Endothelial cell of umbilical vein (primary cell): ENCODE data around the gene FRYL. TPM values are rescaled to one million over a fixed set of nuclear protein-coding genes. Genes with fewer than 3 reads are reported as not detected.

ENCODE experiments used
- BruUV-seq: library from RNA; stranded (reverse); fragments of 400-500 nt; replicated peaks from 2 replicates; lab custom pipeline; 2021; lab: Mats Ljungman, UMichigan
- CTCF ChIA-PET: fragments of 300-600, 350-600 bp; sonication (Branson Sonifier 250); formaldehyde crosslinking; loops from one replicate; lab custom pipeline; 2021; ENCODE audit warnings: antibody characterized with exemption, inconsistent platforms; lab: Charles Lee
- POLR2A ChIA-PET: fragments of 300-600, 350-600 bp; sonication (Branson Sonifier 250); formaldehyde crosslinking; loops from one replicate; lab custom pipeline; 2021; ENCODE audit warnings: antibody characterized with exemption, inconsistent platforms; lab: Charles Lee
- DNase-seq: peaks from one replicate; pipeline ENCODE4 v3.0.0-alpha.2; 2011; ENCODE audit warnings: low read depth, low spot score
- FAIRE-seq: peaks from 2 replicates; lab custom pipeline; 2011; peaks lifted over from hg19 to GRCh38; lab: Jason Lieb, UNC
- H2AFZ ChIP-seq: 2 replicates; pipeline ENCODE4 v1.6.0; 2012; ENCODE audit warnings: low read depth, low read length, control low read depth, inconsistent platforms
- H3K27ac ChIP-seq: 2 replicates; pipeline ENCODE4 v1.5.1; 2011; ENCODE audit warnings: low read depth, mild to moderate bottlenecking, control low read depth, low read length, moderate library complexity; ENCODE audit not compliant: insufficient read depth
- H3K27me3 ChIP-seq, 2 experiments: 2 replicates each; pipeline versions ENCODE4 v1.6.0 to v1.6.1; 2011; ENCODE audit warnings: low read length in 2 of 2, mixed read lengths in 1 of 2; ENCODE audit not compliant: control insufficient read depth in 2 of 2, insufficient read depth in 2 of 2
- H3K36me3 ChIP-seq, 2 experiments: 2 replicates in 1 of 2; 3 replicates in 1 of 2; pipeline ENCODE4 v1.5.1; 2011; ENCODE audit warnings: low read length in 2 of 2, mild to moderate bottlenecking in 1 of 2, moderate library complexity in 1 of 2; ENCODE audit not compliant: control insufficient read depth in 2 of 2, insufficient read depth in 2 of 2; ENCODE audit errors: extremely low read depth in 1 of 2
- H3K4me1 ChIP-seq: 3 replicates; pipeline ENCODE4 v1.5.1; 2011; ENCODE audit warnings: mild to moderate bottlenecking, low read length; ENCODE audit not compliant: control insufficient read depth, insufficient read depth; ENCODE audit errors: extremely low read depth
- H3K4me2 ChIP-seq: 2 replicates; pipeline ENCODE4 v1.6.1; 2011; ENCODE audit warnings: low read length, control low read depth, mixed read lengths; ENCODE audit not compliant: insufficient read depth
- H3K4me3 ChIP-seq, 3 experiments: fragments of 200-600 bp in 1 of 3; sonication (generic), shearing (Covaris generic) in 1 of 3; replicated peaks in 1 of 3; 2 replicates each; pipeline ENCODE4 v1.5.1; 2011 to 2016; ENCODE audit warnings: control low read depth in 3 of 3, low read length in 3 of 3, mild to moderate bottlenecking in 2 of 3, inconsistent platforms in 1 of 3, low read depth in 1 of 3, moderate library complexity in 1 of 3; ENCODE audit not compliant: insufficient read depth in 1 of 3
- H3K79me2 ChIP-seq: 2 replicates; pipeline ENCODE4 v1.6.0; 2012; ENCODE audit warnings: low read length, inconsistent platforms; ENCODE audit not compliant: control insufficient read depth, insufficient read depth
- H3K9ac ChIP-seq: replicated peaks from 2 replicates; pipeline ENCODE3; 2011; ENCODE audit warnings: low read length, control low read depth; ENCODE audit not compliant: insufficient read depth; ENCODE audit errors: extremely low read depth
- H3K9me1 ChIP-seq: replicated peaks from 3 replicates; pipeline ENCODE4 v1.6.0; 2011; ENCODE audit warnings: mild to moderate bottlenecking, low read length; ENCODE audit not compliant: control insufficient read depth, insufficient read depth; ENCODE audit errors: extremely low read depth
- H3K9me3 ChIP-seq: replicated peaks from 2 replicates; pipeline ENCODE4 v1.5.1; 2012; ENCODE audit warnings: low read length, inconsistent platforms; ENCODE audit not compliant: control insufficient read depth, insufficient read depth
- H4K20me1 ChIP-seq: replicated peaks from 2 replicates; pipeline ENCODE3; 2011; ENCODE audit warnings: mild to moderate bottlenecking, low read length; ENCODE audit not compliant: control insufficient read depth, insufficient read depth; ENCODE audit errors: extremely low read depth
- CTCF ChIP-seq, 2 donors: IDR thresholded peaks; 1 replicate in 1 of 2; 2 replicates in 1 of 2; pipeline ENCODE4 v1.5.1; 2011; ENCODE audit warnings: low read length in 2 of 2, mild to moderate bottlenecking in 2 of 2, moderate library complexity in 2 of 2, control low read depth in 1 of 2, inconsistent platforms in 1 of 2, low read depth in 1 of 2; ENCODE audit not compliant: insufficient read depth in 1 of 2; ENCODE audit errors: extremely low read depth in 1 of 2
- EZH2 ChIP-seq: IDR thresholded peaks from 2 replicates; pipeline ENCODE4 v1.6.1; 2012; ENCODE audit warnings: borderline replicate concordance, low read depth, mild to moderate bottlenecking, moderate library complexity, low read length, inconsistent platforms; ENCODE audit not compliant: severe bottlenecking
- FOS ChIP-seq: IDR thresholded peaks from 2 replicates; pipeline ENCODE4 v1.6.1; 2011; ENCODE audit warnings: mild to moderate bottlenecking, low read length, moderate library complexity, borderline replicate concordance; ENCODE audit not compliant: insufficient read depth
- GATA2 ChIP-seq: IDR thresholded peaks from 2 replicates; pipeline ENCODE4 v1.7.0; 2011; ENCODE audit warnings: low read depth, mild to moderate bottlenecking, moderate library complexity, mixed read lengths, low read length; ENCODE audit not compliant: insufficient read length, insufficient read depth
- JUN ChIP-seq: IDR thresholded peaks from 2 replicates; pipeline ENCODE4 v1.6.1; 2011; ENCODE audit warnings: borderline replicate concordance, low read depth; ENCODE audit not compliant: insufficient read length, insufficient read depth
- MAX ChIP-seq: IDR thresholded peaks from 2 replicates; pipeline ENCODE4 v1.6.1; 2011; ENCODE audit not compliant: insufficient read depth, insufficient read length
- MYC ChIP-seq: IDR thresholded peaks from one replicate; pipeline ENCODE4 v1.6.1; 2011; ENCODE audit warnings: mild to moderate bottlenecking, low read depth, low read length
- POLR2A ChIP-seq: IDR thresholded peaks from 2 replicates; pipeline ENCODE4 v1.6.1; 2012; ENCODE audit warnings: low read depth, mild to moderate bottlenecking, control low read depth, low read length
- POLR2AphosphoS5 ChIP-seq: IDR thresholded peaks from 2 replicates; pipeline ENCODE4 v1.6.1; 2012; ENCODE audit warnings: low read depth, mild to moderate bottlenecking, control low read depth, low read length, moderate library complexity; ENCODE audit not compliant: insufficient read depth
- dilution Hi-C: fragments of 300-500 bp; cut with MboI; formaldehyde crosslinking; loops from one replicate; pipeline ENCODE4 v1.15.0; 2019; ENCODE audit warnings: low sequenced_read_pairs; ENCODE audit not compliant: extremely low pct_ligation_motif_present
- intact Hi-C: fragments of 100-400 bp; cut with micrococcal nuclease; formaldehyde crosslinking; loops from one replicate; pipeline ENCODE4 v1.10.0; 2022
- polyA plus RNA-seq, 4 experiments: library from polyadenylated mRNA; depleted of rRNA in 3 of 4; stranded (reverse) in 3 of 4; unstranded in 1 of 4; fragments of >200 nt; gene quantifications; 2 replicates each; pipeline versions ENCODE4 v1.2.1 to v1.2.3, GENCODE V29; 2011 to 2012; ENCODE audit warnings: missing spikeins in 1 of 4
- total RNA-seq: library from RNA; stranded (reverse); gene quantifications from 2 replicates; pipeline ENCODE4 v1.2.3, GENCODE V29; 2021

Gene FRYL
- total and polyA plus RNA-seq, 2 donors (not counting 3 experiments of a cell fraction or from before 2014, with no cell fraction given) = 17.0 to 84.9 TPM

- dilution Hi-C loops = no loop called here
- H3K27me3 ChIP-seq = no peaks in the 10 kb centered on the region
- peaks cover 81% of the 10 kb centered on the region for H3K79me2 ChIP-seq
- no peak overlapping the region for H2AFZ ChIP-seq
- H3K9me1 ChIP-seq = no peaks in the 10 kb centered on the region
- FAIRE-seq = peak; percentile 58
- H4K20me1 ChIP-seq = peaks cover 8% of the 10 kb centered on the region
- BruUV-seq = no TSS peak
- H3K4me2 ChIP-seq = no peak overlapping the region
- H3K36me3 ChIP-seq = no peaks in the 10 kb centered on the region
- H3K4me1 ChIP-seq = peaks cover 29% of the 10 kb centered on the region
- ChIA-PET POLR2A (no interaction called here), CTCF (no interaction called here)
- no peak for DNase-seq
- intact Hi-C loops = no loop called here
- no peak overlapping the region for H3K4me3 ChIP-seq
- H3K9me3 ChIP-seq = no peaks in the 10 kb centered on the region
- no peak for TF ChIP-seq POLR2A
- TF ChIP-seq CTCF (IDR thresholded peaks at IDR 0.05; ENCODE audit: extremely low read depth in 1 of 2, insufficient read depth in 1 of 2, low read depth in 1 of 2, low read length in 2 of 2) = no peak
- TF ChIP-seq MYC = no peak
- no peak for TF ChIP-seq FOS
- no peak for TF ChIP-seq EZH2
- TF ChIP-seq JUN = no peak
- TF ChIP-seq MAX = no peak
- no peak for TF ChIP-seq POLR2AphosphoS5
- no peak for TF ChIP-seq GATA2
- no peak overlapping the region for H3K9ac ChIP-seq
- H3K27ac ChIP-seq = no peak overlapping the region
Observed at GRCh38 chr4:48748949-48749596, 31.0 kb downstream of the FRYL start.
